ENCODE data around the gene DDX21.
"Not testable (repeated sequence)": the region's sequence is repeated elsewhere in the genome, so short reads cannot be mapped to it uniquely, and the experiment has no call there.

The DDX21 gene

GRCh38 chr10:68988530-68989316 lies 32.8 kb downstream of the DDX21 start, which contains the start of gene KIFBP:
TSS of gene KIFBP (plus strand) at chr10:68988803. CDS start at chr10:68988833, 30 bp downstream.
- DNase-seq: peak; percentile 73 to 75

- DNase-seq: no peak
These were observed 33.5 kb downstream of the DDX21 start for GRCh38 chr10:68989317-68989990.

- DNase-seq: no peak
These were observed 36.9 kb downstream of the DDX21 start for GRCh38 chr10:68992636-68993440.

- no peak for DNase-seq
These were observed 41.2 kb downstream of the DDX21 start for GRCh38 chr10:68997211-68997610.

- DNase-seq: no peak
These were observed 48.9 kb downstream of the DDX21 start for GRCh38 chr10:69004821-69005220.

GRCh38 chr10:69005704-69006485 lies 49.9 kb downstream of the DDX21 start:
- DNase-seq: no peak

GRCh38 chr10:69007260-69007659 lies 51.3 kb downstream of the DDX21 start:
- DNase-seq: no peak

GRCh38 chr10:69009360-69009759 lies 53.4 kb downstream of the DDX21 start:
- no peak for DNase-seq

- no peak for DNase-seq
These were observed 54.2 kb downstream of the DDX21 start for GRCh38 chr10:69010151-69010640.

GRCh38 chr10:69012778-69013177 lies 56.8 kb downstream of the DDX21 start:
- DNase-seq: not testable (repeated sequence)

GRCh38 chr10:69014171-69014570 lies 58.2 kb downstream of the DDX21 start:
- DNase-seq: no peak

GRCh38 chr10:69018613-69019012 lies 62.6 kb downstream of the DDX21 start:
- no peak for DNase-seq

- DNase-seq: no peak
These were observed 66.6 kb downstream of the DDX21 start for GRCh38 chr10:69022611-69023010.

GRCh38 chr10:69025370-69025896 lies 69.5 kb downstream of the DDX21 start:
- DNase-seq: no peak

- no peak for DNase-seq
These were observed 77.3 kb downstream of the DDX21 start for GRCh38 chr10:69033256-69033655.

All from activated CD4-positive, alpha-beta T cell treated with anti-CD3 and anti-CD28 coated beads, Interleukin-2, amount 50 U/mL, for 4 hours (primary cell).